ENCODE results near the gene MT2A.
A peak's percentile ranks its signal among the peaks of the same experiment; 100 is the strongest.

MT2A gene

GRCh38 chr16:56639045-56639444 lies 30.7 kb downstream of the MT2A start:
- no peak for DNase-seq

DNA sequence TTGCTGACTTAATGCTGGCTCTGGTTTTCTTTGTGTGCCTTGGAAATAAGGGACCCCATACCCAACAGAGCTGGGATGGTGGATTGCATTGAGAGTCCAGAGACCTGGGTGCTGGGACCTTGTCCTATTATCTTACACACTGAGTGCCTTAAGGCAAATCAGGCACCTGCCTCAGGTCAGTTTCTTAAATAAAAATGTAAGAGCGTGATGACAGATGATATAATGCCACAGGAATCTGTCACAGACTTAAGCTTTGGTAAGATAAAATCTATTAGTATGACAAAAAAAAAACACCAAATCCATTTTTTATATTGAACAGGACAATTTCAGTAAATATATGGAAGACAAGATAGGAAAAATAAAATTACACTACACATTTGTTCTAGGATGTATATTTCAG lies 31.7 kb downstream of the MT2A start:
- DNase-seq, result no peak

DNA sequence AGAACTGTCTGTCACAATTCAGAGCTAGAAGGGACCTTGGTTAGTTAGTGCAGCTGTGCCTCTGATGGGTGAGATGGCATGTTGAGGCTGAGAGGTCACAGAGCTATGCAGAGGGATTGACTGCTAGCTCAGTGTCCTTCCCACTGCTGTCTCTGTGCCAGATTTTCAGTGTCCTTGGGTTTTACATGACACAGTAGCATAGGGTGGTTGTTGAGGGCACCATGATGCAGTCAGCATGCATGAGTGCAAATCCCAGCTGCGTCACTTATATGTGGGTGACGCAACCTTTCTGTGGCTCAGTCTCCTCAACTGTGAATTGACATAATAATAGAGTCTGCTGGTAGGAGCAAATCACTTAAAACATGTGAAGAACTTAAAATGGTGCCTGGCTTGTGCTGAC lies 32.8 kb downstream of the MT2A start:
- no peak for DNase-seq

GRCh38 chr16:56643080-56643778 lies 34.8 kb downstream of the MT2A start:
- peak; percentile 60 to 63 for DNase-seq

GRCh38 chr16:56643833-56644232 lies 35.4 kb downstream of the MT2A start:
- DNase-seq, result no peak

DNA sequence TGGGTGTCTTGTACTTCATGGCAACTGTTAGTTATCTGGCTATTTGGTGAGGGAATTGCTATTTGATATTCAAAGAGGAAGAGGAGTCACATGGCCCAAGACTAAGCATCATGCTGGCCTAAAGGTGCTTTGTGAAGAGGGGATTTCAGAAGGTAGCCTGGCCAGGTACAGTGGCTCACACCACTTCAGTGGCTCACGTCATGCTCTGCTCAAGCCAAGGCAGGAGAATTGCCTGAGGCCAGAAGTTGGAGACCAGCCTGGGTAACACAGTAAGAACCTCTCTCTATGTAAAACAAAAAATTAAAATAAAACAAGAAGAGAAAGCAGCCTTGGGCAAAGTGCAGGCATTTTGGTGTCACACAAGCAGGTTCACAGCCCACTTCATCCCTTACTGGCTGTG lies 36.9 kb downstream of the MT2A start:
- no peak for DNase-seq

GRCh38 chr16:56645838-56646237 lies 37.5 kb downstream of the MT2A start:
- DNase-seq, result no peak

GRCh38 chr16:56647641-56648431 lies 39.5 kb downstream of the MT2A start:
- no peak for DNase-seq

GRCh38 chr16:56649271-56649670 lies 40.9 kb downstream of the MT2A start:
- DNase-seq, result no peak

GRCh38 chr16:56649820-56650219 lies 41.4 kb downstream of the MT2A start:
- DNase-seq, result no peak

- DNase-seq, result no peak
Observed at GRCh38 chr16:56651586-56651985, 43.2 kb downstream of the MT2A start, which contains the start of gene MT1B. Gene MT1B (plus strand): TSS chr16:56651886. CDS start chr16:56651954, 68 bp downstream.

DNA sequence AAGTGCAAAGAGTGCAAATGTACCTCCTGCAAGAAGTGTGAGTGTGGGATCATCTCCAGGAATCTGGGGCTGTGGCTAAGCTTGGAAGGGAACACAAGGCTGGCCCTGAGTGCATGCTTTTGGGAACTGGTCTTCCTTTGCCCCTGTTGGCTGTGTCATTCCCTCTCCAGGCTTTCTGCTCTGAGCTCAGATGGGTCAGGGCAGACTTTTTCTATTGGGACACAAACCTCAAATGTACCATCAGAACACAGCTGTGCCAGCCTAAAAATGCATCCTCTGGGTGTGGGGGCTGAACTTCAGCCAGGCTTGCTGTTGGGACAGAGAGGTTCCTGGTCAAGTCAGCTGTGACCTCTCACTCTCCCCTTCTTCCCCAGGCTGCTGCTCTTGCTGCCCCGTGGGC lies 44.2 kb downstream of the MT2A start:
- no peak for DNase-seq

DNA sequence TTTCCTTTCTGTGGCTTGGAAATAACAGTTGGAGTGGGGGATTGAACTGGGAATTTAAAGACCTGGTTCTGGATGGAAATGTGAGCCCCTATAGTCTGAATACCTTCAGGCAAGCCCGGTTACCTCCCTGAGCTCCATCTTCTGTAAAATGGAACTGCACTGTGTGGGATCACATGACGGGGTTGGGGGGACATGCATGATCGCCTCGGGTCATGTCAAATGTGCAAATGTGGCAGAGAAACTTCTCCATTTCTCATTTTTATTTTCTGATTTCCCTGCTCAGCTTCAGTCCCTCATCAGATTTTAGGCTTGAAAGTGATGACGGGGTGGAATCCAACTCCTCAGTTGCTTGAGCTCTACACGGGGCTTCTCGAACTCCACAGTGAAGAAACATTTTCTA lies 44.8 kb downstream of the MT2A start:
- DNase-seq, result no peak

DNA sequence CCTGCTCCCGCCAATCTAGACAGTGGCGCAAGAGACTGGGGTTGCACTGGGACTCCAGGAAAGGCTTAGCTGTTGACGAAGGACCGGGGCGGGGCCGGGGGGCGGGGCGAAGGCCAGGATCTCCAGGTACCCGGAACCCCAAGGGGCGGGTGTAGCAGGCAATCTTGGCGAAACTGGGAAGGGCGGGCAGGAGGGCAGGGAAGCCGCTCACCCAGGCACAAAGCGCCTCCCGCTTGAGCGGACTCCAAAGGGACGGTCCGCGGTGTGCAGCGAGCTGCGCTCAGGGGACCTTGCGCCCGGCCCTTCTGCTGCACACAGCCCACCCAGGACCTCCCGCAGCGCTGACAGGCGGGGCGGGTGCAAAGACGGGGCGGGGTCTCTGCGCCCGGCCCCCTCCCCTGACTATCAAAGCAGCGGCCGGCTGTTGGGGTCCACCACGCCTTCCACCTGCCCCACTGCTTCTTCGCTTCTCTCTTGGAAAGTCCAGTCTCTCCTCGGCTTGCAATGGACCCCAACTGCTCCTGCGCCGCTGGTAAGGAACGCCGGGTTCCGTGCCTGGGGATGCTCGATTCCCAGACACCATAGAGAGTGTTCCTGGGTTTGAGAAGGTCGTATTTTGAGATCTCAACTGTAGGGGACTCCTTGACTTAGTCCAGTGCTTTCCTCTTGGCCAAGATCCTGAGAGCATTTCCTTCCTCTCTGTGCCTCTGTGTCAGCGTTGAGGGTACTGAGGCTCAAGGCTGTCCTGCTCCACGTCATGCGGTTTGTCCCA lies 49.4 kb downstream of the MT2A start, which contains the start of gene MT1F:
Gene MT1F, plus strand, starts transcription at position 405 of the 772 bp plus-strand sequence. Its CDS starts 100 bp downstream, at position 505.
- peak; percentile 59 to 64 for DNase-seq

DNA sequence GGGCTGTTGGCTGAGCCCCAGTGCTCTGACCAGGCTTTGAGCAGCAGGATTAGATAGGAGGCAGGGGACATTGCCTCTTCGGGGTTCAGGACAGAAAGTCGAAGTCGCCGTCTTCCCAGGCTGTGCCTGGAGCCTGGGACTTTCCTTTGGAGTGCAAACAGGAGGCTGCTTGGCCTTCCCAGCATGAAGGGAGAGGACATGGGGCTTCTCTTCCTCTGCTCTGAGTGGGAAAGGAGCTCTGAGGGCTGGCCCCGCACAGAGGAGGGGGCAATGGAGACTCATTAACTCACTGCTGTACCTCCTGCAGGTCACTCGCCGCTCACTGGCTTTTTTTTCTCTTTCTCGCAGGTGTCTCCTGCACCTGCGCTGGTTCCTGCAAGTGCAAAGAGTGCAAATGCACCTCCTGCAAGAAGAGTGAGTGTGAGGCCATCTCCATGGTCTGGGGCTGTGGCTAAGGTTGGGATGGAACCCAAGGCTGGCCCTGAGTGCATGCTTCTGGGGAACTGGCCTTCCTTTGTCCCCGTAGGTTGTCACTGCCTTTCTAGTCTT lies 50.0 kb downstream of the MT2A start:
- no peak for DNase-seq
